ENCODE results near the gene CRYAA.
"Not testable (repeated sequence)": the region's sequence is repeated elsewhere in the genome, so short reads cannot be mapped to it uniquely, and the experiment has no call there.

DNA sequence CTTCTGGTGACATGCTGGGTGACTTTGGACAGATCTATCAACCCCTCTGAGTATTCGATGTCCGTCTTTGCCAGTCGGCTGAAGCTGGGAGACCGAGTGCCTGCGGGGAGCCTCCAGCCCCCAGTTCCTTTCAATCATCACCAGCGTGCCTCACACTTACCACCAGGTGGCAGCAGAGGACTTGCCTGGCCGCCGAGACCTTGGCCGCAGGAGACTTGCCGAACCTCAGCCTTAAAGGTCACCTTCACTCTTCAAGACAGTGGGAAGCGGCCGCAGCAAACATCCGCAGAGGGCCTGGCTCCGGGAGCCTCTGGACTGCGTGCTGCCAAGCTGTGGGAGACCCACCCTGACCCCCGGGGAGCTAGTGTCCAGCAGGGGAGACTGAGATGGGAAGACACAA lies 7.8 kb downstream of the CRYAA start:
- TF ChIP-seq, protein P1, sequence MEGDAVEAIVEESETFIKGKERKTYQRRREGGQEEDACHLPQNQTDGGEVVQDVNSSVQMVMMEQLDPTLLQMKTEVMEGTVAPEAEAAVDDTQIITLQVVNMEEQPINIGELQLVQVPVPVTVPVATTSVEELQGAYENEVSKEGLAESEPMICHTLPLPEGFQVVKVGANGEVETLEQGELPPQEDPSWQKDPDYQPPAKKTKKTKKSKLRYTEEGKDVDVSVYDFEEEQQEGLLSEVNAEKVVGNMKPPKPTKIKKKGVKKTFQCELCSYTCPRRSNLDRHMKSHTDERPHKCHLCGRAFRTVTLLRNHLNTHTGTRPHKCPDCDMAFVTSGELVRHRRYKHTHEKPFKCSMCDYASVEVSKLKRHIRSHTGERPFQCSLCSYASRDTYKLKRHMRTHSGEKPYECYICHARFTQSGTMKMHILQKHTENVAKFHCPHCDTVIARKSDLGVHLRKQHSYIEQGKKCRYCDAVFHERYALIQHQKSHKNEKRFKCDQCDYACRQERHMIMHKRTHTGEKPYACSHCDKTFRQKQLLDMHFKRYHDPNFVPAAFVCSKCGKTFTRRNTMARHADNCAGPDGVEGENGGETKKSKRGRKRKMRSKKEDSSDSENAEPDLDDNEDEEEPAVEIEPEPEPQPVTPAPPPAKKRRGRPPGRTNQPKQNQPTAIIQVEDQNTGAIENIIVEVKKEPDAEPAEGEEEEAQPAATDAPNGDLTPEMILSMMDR (IDR thresholded peaks at IDR 0.05; ENCODE audit: poor library complexity, severe bottlenecking): not testable (repeated sequence)
- not testable (repeated sequence) for TF ChIP-seq EP300 (conservative IDR thresholded peaks at IDR 0.05; ENCODE audit: poor library complexity, severe bottlenecking); POLR2AphosphoS5 (IDR thresholded peaks at IDR 0.05); TAF1 (IDR thresholded peaks at IDR 0.05; ENCODE audit: low read depth); SMC3 (conservative IDR thresholded peaks at IDR 0.05; ENCODE audit: poor library complexity); RAD21 (conservative IDR thresholded peaks at IDR 0.05); EZH2 (IDR thresholded peaks at IDR 0.05; ENCODE audit: borderline replicate concordance, insufficient read depth, low read length, poor library complexity, severe bottlenecking)
- TF ChIP-seq, protein P2, sequence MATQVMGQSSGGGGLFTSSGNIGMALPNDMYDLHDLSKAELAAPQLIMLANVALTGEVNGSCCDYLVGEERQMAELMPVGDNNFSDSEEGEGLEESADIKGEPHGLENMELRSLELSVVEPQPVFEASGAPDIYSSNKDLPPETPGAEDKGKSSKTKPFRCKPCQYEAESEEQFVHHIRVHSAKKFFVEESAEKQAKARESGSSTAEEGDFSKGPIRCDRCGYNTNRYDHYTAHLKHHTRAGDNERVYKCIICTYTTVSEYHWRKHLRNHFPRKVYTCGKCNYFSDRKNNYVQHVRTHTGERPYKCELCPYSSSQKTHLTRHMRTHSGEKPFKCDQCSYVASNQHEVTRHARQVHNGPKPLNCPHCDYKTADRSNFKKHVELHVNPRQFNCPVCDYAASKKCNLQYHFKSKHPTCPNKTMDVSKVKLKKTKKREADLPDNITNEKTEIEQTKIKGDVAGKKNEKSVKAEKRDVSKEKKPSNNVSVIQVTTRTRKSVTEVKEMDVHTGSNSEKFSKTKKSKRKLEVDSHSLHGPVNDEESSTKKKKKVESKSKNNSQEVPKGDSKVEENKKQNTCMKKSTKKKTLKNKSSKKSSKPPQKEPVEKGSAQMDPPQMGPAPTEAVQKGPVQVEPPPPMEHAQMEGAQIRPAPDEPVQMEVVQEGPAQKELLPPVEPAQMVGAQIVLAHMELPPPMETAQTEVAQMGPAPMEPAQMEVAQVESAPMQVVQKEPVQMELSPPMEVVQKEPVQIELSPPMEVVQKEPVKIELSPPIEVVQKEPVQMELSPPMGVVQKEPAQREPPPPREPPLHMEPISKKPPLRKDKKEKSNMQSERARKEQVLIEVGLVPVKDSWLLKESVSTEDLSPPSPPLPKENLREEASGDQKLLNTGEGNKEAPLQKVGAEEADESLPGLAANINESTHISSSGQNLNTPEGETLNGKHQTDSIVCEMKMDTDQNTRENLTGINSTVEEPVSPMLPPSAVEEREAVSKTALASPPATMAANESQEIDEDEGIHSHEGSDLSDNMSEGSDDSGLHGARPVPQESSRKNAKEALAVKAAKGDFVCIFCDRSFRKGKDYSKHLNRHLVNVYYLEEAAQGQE (IDR thresholded peaks at IDR 0.05; ENCODE audit: borderline replicate concordance): not testable (repeated sequence)

Measured in neural cell (in vitro differentiated cells).